ENCODE results near the gene IGFBP2. TPM values are rescaled to one million over a fixed set of nuclear protein-coding genes. Genes with fewer than 3 reads are reported as not detected.

IGFBP2 gene
- total and polyA plus RNA-seq, 2 experiments from 2014 or later, result 177 to 364 TPM

DNA sequence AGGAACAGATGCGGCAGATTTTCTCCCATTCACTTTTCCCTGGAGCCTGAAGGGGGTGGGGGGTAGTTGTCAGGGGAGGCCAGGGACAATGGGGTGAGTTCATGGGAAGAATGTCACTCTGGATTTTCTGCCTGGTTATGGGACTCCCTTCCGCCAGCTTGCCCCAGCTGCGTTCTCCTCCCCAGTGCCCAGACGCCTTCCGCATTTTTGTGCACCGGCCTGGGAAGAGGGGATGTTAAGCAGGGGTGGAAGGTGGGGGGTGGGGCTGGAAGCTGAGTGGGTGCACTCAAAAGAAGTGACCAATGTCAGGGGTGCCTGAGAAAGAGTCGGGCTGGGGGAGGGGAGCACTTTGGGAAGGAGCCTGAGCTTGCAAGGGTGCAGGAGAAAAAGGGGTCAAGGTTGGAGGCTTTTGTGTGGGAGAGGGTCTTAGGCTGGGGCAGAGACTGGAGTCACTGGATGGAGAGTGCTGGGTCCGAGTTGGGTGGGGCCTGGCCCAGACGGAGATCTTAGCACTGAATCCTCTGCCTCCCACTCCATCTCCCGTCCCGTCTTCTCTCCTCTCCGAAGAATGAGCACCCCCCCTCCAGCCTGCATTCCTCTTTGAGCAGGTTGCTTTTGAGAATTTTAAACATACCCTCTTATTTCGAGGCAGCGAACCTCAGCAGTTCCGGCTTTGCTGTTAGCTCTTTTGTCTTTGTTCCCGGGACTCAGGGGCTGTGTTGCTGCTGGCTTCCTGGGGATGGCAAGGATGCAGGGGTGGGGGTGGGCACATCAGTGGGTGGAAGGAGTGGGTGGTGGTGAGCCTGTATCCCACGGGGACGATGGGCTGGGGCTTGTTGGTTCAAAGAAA, 2.7 kb downstream of the IGFBP2 start:
- peak overlapping the region; percentile 99 for H3K4me3 ChIP-seq

More for the DNA sequence above, 2.7 kb downstream of the IGFBP2 start:
- Mint-ChIP-seq H3K36me3 (ENCODE audit: low read depth) (peaks cover 29% of the 10 kb centered on the region), H3K27me3 (ENCODE audit: insufficient read depth, low read depth, poor library complexity) (peaks cover 39% of the 10 kb centered on the region), H3K4me3 (peak overlapping the region; percentile 98), H3K9me3 (peaks cover 6% of the 10 kb centered on the region; the same call in 1 of the 3 replicates), H3K4me1 (peaks cover 49% of the 10 kb centered on the region), H3K27ac (peak overlapping the region; percentile 36)
- peak overlapping the region; percentile 87 for H3K27ac ChIP-seq (ENCODE audit: low read depth)
- ATAC-seq (peak; percentile 23), DNase-seq (ENCODE audit: low spot score) (peak; percentile 79)
- H4K20me1 ChIP-seq (replicated peaks; ENCODE audit: insufficient read depth), result no peaks in the 10 kb centered on the region
- no peak for TF ChIP-seq EZH2 (IDR thresholded peaks at IDR 0.05; ENCODE audit: low read depth, unreplicated experiment)
- TF ChIP-seq, protein P1, sequence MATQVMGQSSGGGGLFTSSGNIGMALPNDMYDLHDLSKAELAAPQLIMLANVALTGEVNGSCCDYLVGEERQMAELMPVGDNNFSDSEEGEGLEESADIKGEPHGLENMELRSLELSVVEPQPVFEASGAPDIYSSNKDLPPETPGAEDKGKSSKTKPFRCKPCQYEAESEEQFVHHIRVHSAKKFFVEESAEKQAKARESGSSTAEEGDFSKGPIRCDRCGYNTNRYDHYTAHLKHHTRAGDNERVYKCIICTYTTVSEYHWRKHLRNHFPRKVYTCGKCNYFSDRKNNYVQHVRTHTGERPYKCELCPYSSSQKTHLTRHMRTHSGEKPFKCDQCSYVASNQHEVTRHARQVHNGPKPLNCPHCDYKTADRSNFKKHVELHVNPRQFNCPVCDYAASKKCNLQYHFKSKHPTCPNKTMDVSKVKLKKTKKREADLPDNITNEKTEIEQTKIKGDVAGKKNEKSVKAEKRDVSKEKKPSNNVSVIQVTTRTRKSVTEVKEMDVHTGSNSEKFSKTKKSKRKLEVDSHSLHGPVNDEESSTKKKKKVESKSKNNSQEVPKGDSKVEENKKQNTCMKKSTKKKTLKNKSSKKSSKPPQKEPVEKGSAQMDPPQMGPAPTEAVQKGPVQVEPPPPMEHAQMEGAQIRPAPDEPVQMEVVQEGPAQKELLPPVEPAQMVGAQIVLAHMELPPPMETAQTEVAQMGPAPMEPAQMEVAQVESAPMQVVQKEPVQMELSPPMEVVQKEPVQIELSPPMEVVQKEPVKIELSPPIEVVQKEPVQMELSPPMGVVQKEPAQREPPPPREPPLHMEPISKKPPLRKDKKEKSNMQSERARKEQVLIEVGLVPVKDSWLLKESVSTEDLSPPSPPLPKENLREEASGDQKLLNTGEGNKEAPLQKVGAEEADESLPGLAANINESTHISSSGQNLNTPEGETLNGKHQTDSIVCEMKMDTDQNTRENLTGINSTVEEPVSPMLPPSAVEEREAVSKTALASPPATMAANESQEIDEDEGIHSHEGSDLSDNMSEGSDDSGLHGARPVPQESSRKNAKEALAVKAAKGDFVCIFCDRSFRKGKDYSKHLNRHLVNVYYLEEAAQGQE (IDR thresholded peaks at IDR 0.05; ENCODE audit: unreplicated experiment), result no peak
- no peak for TF ChIP-seq NANOG (IDR thresholded peaks at IDR 0.05; ENCODE audit: borderline replicate concordance)
- TF ChIP-seq ZNF331 (CRISPR knock-in tag; IDR thresholded peaks at IDR 0.05; ENCODE audit: low read depth), result no peak
- TF ChIP-seq ZNF114 (CRISPR knock-in tag; IDR thresholded peaks at IDR 0.05), result no peak
- no peak for TF ChIP-seq CREB1 (CRISPR knock-in tag; IDR thresholded peaks at IDR 0.05; ENCODE audit: low read depth)
- TF ChIP-seq, protein P2, sequence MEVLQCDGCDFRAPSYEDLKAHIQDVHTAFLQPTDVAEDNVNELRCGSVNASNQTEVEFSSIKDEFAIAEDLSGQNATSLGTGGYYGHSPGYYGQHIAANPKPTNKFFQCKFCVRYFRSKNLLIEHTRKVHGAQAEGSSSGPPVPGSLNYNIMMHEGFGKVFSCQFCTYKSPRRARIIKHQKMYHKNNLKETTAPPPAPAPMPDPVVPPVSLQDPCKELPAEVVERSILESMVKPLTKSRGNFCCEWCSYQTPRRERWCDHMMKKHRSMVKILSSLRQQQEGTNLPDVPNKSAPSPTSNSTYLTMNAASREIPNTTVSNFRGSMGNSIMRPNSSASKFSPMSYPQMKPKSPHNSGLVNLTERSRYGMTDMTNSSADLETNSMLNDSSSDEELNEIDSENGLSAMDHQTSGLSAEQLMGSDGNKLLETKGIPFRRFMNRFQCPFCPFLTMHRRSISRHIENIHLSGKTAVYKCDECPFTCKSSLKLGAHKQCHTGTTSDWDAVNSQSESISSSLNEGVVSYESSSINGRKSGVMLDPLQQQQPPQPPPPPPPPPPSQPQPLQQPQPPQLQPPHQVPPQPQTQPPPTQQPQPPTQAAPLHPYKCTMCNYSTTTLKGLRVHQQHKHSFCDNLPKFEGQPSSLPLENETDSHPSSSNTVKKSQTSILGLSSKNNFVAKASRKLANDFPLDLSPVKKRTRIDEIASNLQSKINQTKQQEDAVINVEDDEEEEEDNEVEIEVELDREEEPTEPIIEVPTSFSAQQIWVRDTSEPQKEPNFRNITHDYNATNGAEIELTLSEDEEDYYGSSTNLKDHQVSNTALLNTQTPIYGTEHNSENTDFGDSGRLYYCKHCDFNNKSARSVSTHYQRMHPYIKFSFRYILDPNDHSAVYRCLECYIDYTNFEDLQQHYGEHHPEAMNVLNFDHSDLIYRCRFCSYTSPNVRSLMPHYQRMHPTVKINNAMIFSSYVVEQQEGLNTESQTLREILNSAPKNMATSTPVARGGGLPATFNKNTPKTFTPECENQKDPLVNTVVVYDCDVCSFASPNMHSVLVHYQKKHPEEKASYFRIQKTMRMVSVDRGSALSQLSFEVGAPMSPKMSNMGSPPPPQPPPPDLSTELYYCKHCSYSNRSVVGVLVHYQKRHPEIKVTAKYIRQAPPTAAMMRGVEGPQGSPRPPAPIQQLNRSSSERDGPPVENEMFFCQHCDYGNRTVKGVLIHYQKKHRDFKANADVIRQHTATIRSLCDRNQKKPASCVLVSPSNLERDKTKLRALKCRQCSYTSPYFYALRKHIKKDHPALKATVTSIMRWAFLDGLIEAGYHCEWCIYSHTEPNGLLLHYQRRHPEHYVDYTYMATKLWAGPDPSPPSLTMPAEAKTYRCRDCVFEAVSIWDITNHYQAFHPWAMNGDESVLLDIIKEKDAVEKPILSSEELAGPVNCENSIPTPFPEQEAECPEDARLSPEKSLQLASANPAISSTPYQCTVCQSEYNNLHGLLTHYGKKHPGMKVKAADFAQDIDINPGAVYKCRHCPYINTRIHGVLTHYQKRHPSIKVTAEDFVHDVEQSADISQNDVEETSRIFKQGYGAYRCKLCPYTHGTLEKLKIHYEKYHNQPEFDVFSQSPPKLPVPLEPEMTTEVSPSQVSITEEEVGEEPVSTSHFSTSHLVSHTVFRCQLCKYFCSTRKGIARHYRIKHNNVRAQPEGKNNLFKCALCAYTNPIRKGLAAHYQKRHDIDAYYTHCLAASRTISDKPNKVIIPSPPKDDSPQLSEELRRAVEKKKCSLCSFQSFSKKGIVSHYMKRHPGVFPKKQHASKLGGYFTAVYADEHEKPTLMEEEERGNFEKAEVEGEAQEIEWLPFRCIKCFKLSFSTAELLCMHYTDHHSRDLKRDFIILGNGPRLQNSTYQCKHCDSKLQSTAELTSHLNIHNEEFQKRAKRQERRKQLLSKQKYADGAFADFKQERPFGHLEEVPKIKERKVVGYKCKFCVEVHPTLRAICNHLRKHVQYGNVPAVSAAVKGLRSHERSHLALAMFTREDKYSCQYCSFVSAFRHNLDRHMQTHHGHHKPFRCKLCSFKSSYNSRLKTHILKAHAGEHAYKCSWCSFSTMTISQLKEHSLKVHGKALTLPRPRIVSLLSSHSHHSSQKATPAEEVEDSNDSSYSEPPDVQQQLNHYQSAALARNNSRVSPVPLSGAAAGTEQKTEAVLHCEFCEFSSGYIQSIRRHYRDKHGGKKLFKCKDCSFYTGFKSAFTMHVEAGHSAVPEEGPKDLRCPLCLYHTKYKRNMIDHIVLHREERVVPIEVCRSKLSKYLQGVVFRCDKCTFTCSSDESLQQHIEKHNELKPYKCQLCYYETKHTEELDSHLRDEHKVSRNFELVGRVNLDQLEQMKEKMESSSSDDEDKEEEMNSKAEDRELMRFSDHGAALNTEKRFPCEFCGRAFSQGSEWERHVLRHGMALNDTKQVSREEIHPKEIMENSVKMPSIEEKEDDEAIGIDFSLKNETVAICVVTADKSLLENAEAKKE (CRISPR knock-in tag; IDR thresholded peaks at IDR 0.05), result no peak
- no peak for TF ChIP-seq POLR2AphosphoS5 (IDR thresholded peaks at IDR 0.05; ENCODE audit: low read depth)
- TF ChIP-seq, protein P3, sequence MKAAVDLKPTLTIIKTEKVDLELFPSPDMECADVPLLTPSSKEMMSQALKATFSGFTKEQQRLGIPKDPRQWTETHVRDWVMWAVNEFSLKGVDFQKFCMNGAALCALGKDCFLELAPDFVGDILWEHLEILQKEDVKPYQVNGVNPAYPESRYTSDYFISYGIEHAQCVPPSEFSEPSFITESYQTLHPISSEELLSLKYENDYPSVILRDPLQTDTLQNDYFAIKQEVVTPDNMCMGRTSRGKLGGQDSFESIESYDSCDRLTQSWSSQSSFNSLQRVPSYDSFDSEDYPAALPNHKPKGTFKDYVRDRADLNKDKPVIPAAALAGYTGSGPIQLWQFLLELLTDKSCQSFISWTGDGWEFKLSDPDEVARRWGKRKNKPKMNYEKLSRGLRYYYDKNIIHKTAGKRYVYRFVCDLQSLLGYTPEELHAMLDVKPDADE (IDR thresholded peaks at IDR 0.05), result no peak
- TF ChIP-seq STAT1 (IDR thresholded peaks at IDR 0.05; ENCODE audit: unreplicated experiment), result no peak
- TF ChIP-seq CTCF (conservative IDR thresholded peaks at IDR 0.05; ENCODE audit: low read depth in 2 of 2), result no peak
- TF ChIP-seq EZH2phosphoT487 (IDR thresholded peaks at IDR 0.05; ENCODE audit: unreplicated experiment), result no peak
- TF ChIP-seq JUNB (IDR thresholded peaks at IDR 0.05; ENCODE audit: unreplicated experiment), result no peak
- peaks cover 24% of the 10 kb centered on the region for H3K4me1 ChIP-seq (ENCODE audit: insufficient read depth)
- peaks cover 5% of the 10 kb centered on the region; the same call in 1 of the 2 replicates for H3K9me2 ChIP-seq (ENCODE audit: insufficient read depth)
- peaks cover 59% of the 10 kb centered on the region for H3K79me2 ChIP-seq (replicated peaks; ENCODE audit: insufficient read depth)
- peaks cover 26% of the 10 kb centered on the region for H3K27me3 ChIP-seq (ENCODE audit: insufficient read depth)
- no peaks in the 10 kb centered on the region; the same call in 1 of the 2 replicates for H3F3A ChIP-seq (replicated peaks; ENCODE audit: low read depth)
- H2AFZ ChIP-seq, result no peak overlapping the region
- peaks cover 12% of the 10 kb centered on the region; the same call in 1 of the 2 replicates for H3K36me3 ChIP-seq (ENCODE audit: insufficient read depth)
- peak overlapping the region; percentile 100 for H3K4me2 ChIP-seq
